CD1c-positive myeloid dendritic cell (primary cell): Measurements from ENCODE around the gene B3GNT4.
"Not testable (repeated sequence)": the region's sequence is repeated elsewhere in the genome, so short reads cannot be mapped to it uniquely, and the experiment has no call there.

ENCODE experiments used
- DNase-seq: peaks from one replicate; pipeline ENCODE4 v3.0.0-alpha.2; 2016; ENCODE audit errors: extremely low spot score

The B3GNT4 gene

GRCh38 chr12:122187466-122187865 lies 16.0 kb upstream of the B3GNT4 start:
- no peak for DNase-seq

- no peak for DNase-seq
Measured at GRCh38 chr12:122189626-122190475, 13.7 kb upstream of the B3GNT4 start.

- peak; percentile 61 for DNase-seq
Measured at GRCh38 chr12:122190842-122191668, 12.5 kb upstream of the B3GNT4 start.

- no peak for DNase-seq
Measured at GRCh38 chr12:122192441-122192840, 11.1 kb upstream of the B3GNT4 start.

- DNase-seq = no peak
Measured at GRCh38 chr12:122194804-122195203, 8.7 kb upstream of the B3GNT4 start.

GRCh38 chr12:122195405-122195804 lies 8.1 kb upstream of the B3GNT4 start:
- DNase-seq = no peak

- DNase-seq = no peak
Measured at GRCh38 chr12:122197612-122197966, 5.9 kb upstream of the B3GNT4 start.

GRCh38 chr12:122199484-122200355 lies 3.8 kb upstream of the B3GNT4 start:
- no peak for DNase-seq

- DNase-seq = no peak
Measured at GRCh38 chr12:122200541-122201175, 2.9 kb upstream of the B3GNT4 start.

GRCh38 chr12:122201381-122201780 lies 2.1 kb upstream of the B3GNT4 start:
- no peak for DNase-seq

GRCh38 chr12:122202017-122202416 lies 1.5 kb upstream of the B3GNT4 start:
- DNase-seq = no peak

GRCh38 chr12:122202811-122203210 lies 698 bp upstream of the B3GNT4 start:
- not testable (repeated sequence) for DNase-seq

- no peak for DNase-seq
Measured at GRCh38 chr12:122204167-122205052, 901 bp downstream of the B3GNT4 start.

GRCh38 chr12:122205053-122205925 lies 1.8 kb downstream of the B3GNT4 start:
- no peak for DNase-seq

GRCh38 chr12:122206111-122206881 lies 2.8 kb downstream of the B3GNT4 start:
- DNase-seq = no peak

GRCh38 chr12:122206976-122207375 lies 3.5 kb downstream of the B3GNT4 start:
- no peak for DNase-seq

- no peak for DNase-seq
Measured at GRCh38 chr12:122207391-122207790, 3.9 kb downstream of the B3GNT4 start.

- no peak for DNase-seq
Measured at GRCh38 chr12:122208073-122208820, 4.7 kb downstream of the B3GNT4 start.
